GM18499 (cell line): ENCODE results near the gene OSBPL3.
"Not testable (repeated sequence)": the region's sequence is repeated elsewhere in the genome, so short reads cannot be mapped to it uniquely, and the experiment has no call there.

Source experiments
- ATAC-seq: cut with Tn5 transposase; IDR thresholded peaks from one replicate; pipeline ENCODE4 v1.9.1; 2021; ENCODE audit warnings: moderate number of reproducible peaks; ENCODE audit not compliant: insufficient read depth, unreplicated experiment

Gene OSBPL3

GRCh38 chr7:24817339-24817738 lies 162.6 kb downstream of the OSBPL3 start:
- no peak for ATAC-seq

- no peak for ATAC-seq
Observed at GRCh38 chr7:24816868-24817267, 163.1 kb downstream of the OSBPL3 start.

GRCh38 chr7:24812305-24812945 lies 167.6 kb downstream of the OSBPL3 start:
- ATAC-seq: no peak

- ATAC-seq: no peak
Observed at GRCh38 chr7:24808518-24808917, 171.5 kb downstream of the OSBPL3 start.

- ATAC-seq: no peak
Observed at GRCh38 chr7:24802300-24802699, 177.7 kb downstream of the OSBPL3 start.

GRCh38 chr7:24801883-24802282 lies 178.1 kb downstream of the OSBPL3 start:
- no peak for ATAC-seq

GRCh38 chr7:24800667-24801066 lies 179.3 kb downstream of the OSBPL3 start:
- ATAC-seq: no peak

- ATAC-seq: no peak
Observed at GRCh38 chr7:24800073-24800472, 179.9 kb downstream of the OSBPL3 start.

- no peak for ATAC-seq
Observed at GRCh38 chr7:24799506-24799905, 180.5 kb downstream of the OSBPL3 start.

GRCh38 chr7:24798261-24798660 lies 181.7 kb downstream of the OSBPL3 start:
- ATAC-seq: no peak

GRCh38 chr7:24797270-24797669 lies 182.7 kb downstream of the OSBPL3 start:
- no peak for ATAC-seq

- no peak for ATAC-seq
Observed at GRCh38 chr7:24795407-24795767, 184.6 kb downstream of the OSBPL3 start.

GRCh38 chr7:24794751-24795406 lies 185.1 kb downstream of the OSBPL3 start:
- ATAC-seq: not testable (repeated sequence)

- ATAC-seq: no peak
Observed at GRCh38 chr7:24793982-24794648, 185.9 kb downstream of the OSBPL3 start.

GRCh38 chr7:24788961-24789576 lies 190.9 kb downstream of the OSBPL3 start:
- ATAC-seq: no peak

GRCh38 chr7:24788075-24788474 lies 191.9 kb downstream of the OSBPL3 start:
- no peak for ATAC-seq

- no peak for ATAC-seq
Observed at GRCh38 chr7:24786941-24787340, 193.0 kb downstream of the OSBPL3 start.

GRCh38 chr7:24786306-24786705 lies 193.7 kb downstream of the OSBPL3 start:
- ATAC-seq: no peak

GRCh38 chr7:24784277-24784676 lies 195.7 kb downstream of the OSBPL3 start:
- no peak for ATAC-seq

- no peak for ATAC-seq
Observed at GRCh38 chr7:24783698-24784097, 196.3 kb downstream of the OSBPL3 start.

- ATAC-seq: no peak
Observed at GRCh38 chr7:24781106-24781505, 198.9 kb downstream of the OSBPL3 start.
